Duodenal mucosa (tissue), 2 donors: ENCODE measurements around the gene GSPT2.

ENCODE experiments used
- H3K27ac ChIP-seq: one replicate; pipeline ENCODE4 v1.7.0; 2013; ENCODE audit warnings: low read depth, low read length
- H3K27me3 ChIP-seq, 2 donors: one replicate each; pipeline ENCODE4 v1.7.0; 2013; ENCODE audit warnings: low read length in 2 of 2, control low read depth in 1 of 2; ENCODE audit not compliant: insufficient read depth in 2 of 2, control insufficient read depth in 1 of 2
- H3K36me3 ChIP-seq, 2 donors: one replicate each; pipeline ENCODE4 v1.7.0; 2013; ENCODE audit warnings: low read length in 2 of 2, control low read depth in 1 of 2; ENCODE audit not compliant: insufficient read depth in 2 of 2, control insufficient read depth in 1 of 2
- H3K4me1 ChIP-seq, 2 donors: one replicate each; pipeline ENCODE4 v1.7.0; 2013; ENCODE audit warnings: low read length in 2 of 2, control low read depth in 1 of 2; ENCODE audit not compliant: insufficient read depth in 2 of 2, control insufficient read depth in 1 of 2
- H3K4me3 ChIP-seq, 2 donors: one replicate each; pipeline ENCODE4 v1.7.0; 2013; ENCODE audit warnings: low read length in 2 of 2, low read depth in 1 of 2
- H3K9ac ChIP-seq, 2 donors: one replicate each; pipeline ENCODE4 v1.7.0; 2013; ENCODE audit warnings: low read length in 2 of 2, low read depth in 1 of 2
- H3K9me3 ChIP-seq, 2 donors: one replicate each; pipeline ENCODE4 v1.7.0; 2013; ENCODE audit warnings: low read length in 2 of 2, control low read depth in 1 of 2; ENCODE audit not compliant: control insufficient read depth in 1 of 2

GSPT2 gene

GRCh38 chrX:51759055-51759839 is 16.0 kb downstream of the GSPT2 start:
- Histone ChIP-seq H3K27ac (no peak overlapping the region), H3K4me1 (no peaks in the 10 kb centered on the region), H3K9me3 (no peaks in the 10 kb centered on the region), H3K36me3 (no peaks in the 10 kb centered on the region), H3K4me3 (no peak overlapping the region), H3K9ac (no peak overlapping the region), H3K27me3 (no peaks in the 10 kb centered on the region)

GRCh38 chrX:51760657-51761056 is 17.4 kb downstream of the GSPT2 start:
- H3K27ac ChIP-seq = no peak overlapping the region

GRCh38 chrX:51766546-51766945 is 23.3 kb downstream of the GSPT2 start:
- Histone ChIP-seq H3K9me3 (no peaks in the 10 kb centered on the region), H3K27ac (no peak overlapping the region), H3K4me3 (no peak overlapping the region), H3K9ac (no peak overlapping the region), H3K4me1 (no peaks in the 10 kb centered on the region), H3K36me3 (no peaks in the 10 kb centered on the region), H3K27me3 (no peaks in the 10 kb centered on the region)

More at GRCh38 chrX:51760657-51761056, 17.4 kb downstream of the GSPT2 start:
- H3K4me3 ChIP-seq = no peak overlapping the region
- no peaks in the 10 kb centered on the region for H3K9me3 ChIP-seq
- no peaks in the 10 kb centered on the region for H3K27me3 ChIP-seq
- H3K9ac ChIP-seq = no peak overlapping the region
- H3K36me3 ChIP-seq = no peaks in the 10 kb centered on the region
- H3K4me1 ChIP-seq = no peaks in the 10 kb centered on the region

GRCh38 chrX:51776851-51777250 is 33.6 kb downstream of the GSPT2 start:
- Histone ChIP-seq H3K4me1 (no peaks in the 10 kb centered on the region), H3K9ac (no peak overlapping the region), H3K27me3 (no peaks in the 10 kb centered on the region), H3K27ac (no peak overlapping the region), H3K9me3 (no peaks in the 10 kb centered on the region), H3K36me3 (no peaks in the 10 kb centered on the region), H3K4me3 (no peak overlapping the region)

GRCh38 chrX:51779306-51779705 is 36.1 kb downstream of the GSPT2 start:
- no peaks in the 10 kb centered on the region for H3K4me1 ChIP-seq

GRCh38 chrX:51795136-51795535 is 51.9 kb downstream of the GSPT2 start:
- Histone ChIP-seq H3K27me3 (no peaks in the 10 kb centered on the region), H3K36me3 (no peaks in the 10 kb centered on the region), H3K27ac (no peak overlapping the region), H3K9me3 (no peaks in the 10 kb centered on the region), H3K4me3 (no peak overlapping the region), H3K4me1 (no peaks in the 10 kb centered on the region), H3K9ac (no peak overlapping the region)

More at GRCh38 chrX:51779306-51779705, 36.1 kb downstream of the GSPT2 start:
- Histone ChIP-seq H3K36me3 (no peaks in the 10 kb centered on the region), H3K9ac (no peak overlapping the region), H3K4me3 (no peak overlapping the region), H3K27me3 (no peaks in the 10 kb centered on the region), H3K27ac (no peak overlapping the region), H3K9me3 (no peaks in the 10 kb centered on the region)
